HG03469 (cell line): ENCODE results near the gene IPO8.

Source experiments
- ATAC-seq: cut with Tn5 transposase; IDR thresholded peaks from one replicate; pipeline ENCODE4 v1.9.1; 2021; ENCODE audit warnings: mild to moderate bottlenecking, moderate library complexity, moderate number of reproducible peaks; ENCODE audit not compliant: unreplicated experiment

Gene IPO8

GRCh38 chr12:30695199-30696102 lies at the start of gene IPO8:
IPO8 (minus strand) TSS chr12:30695869; CDS start chr12:30695647, 222 bp downstream.
- ATAC-seq, result peak; percentile 67

GRCh38 chr12:30744321-30744720 lies 48.7 kb upstream of the IPO8 start:
- ATAC-seq, result no peak

- no peak for ATAC-seq
Measured at GRCh38 chr12:30740274-30740673, 44.6 kb upstream of the IPO8 start.

GRCh38 chr12:30739020-30739419 lies 43.4 kb upstream of the IPO8 start:
- no peak for ATAC-seq

GRCh38 chr12:30732954-30733637 lies 37.4 kb upstream of the IPO8 start:
- no peak for ATAC-seq

GRCh38 chr12:30730011-30730410 lies 34.3 kb upstream of the IPO8 start:
- ATAC-seq, result no peak

GRCh38 chr12:30729547-30729946 lies 33.9 kb upstream of the IPO8 start:
- no peak for ATAC-seq

GRCh38 chr12:30726647-30727046 lies 31.0 kb upstream of the IPO8 start:
- ATAC-seq, result no peak

- no peak for ATAC-seq
Measured at GRCh38 chr12:30725739-30726138, 30.1 kb upstream of the IPO8 start.

GRCh38 chr12:30719060-30719459 lies 23.4 kb upstream of the IPO8 start:
- ATAC-seq, result no peak

- ATAC-seq, result no peak
Measured at GRCh38 chr12:30707613-30708342, 12.1 kb upstream of the IPO8 start.

GRCh38 chr12:30706476-30706875 lies 10.8 kb upstream of the IPO8 start:
- ATAC-seq, result no peak

GRCh38 chr12:30701056-30701455 lies 5.4 kb upstream of the IPO8 start:
- ATAC-seq, result no peak

- no peak for ATAC-seq
Measured at GRCh38 chr12:30700216-30700900, 4.7 kb upstream of the IPO8 start.

- ATAC-seq, result no peak
Measured at GRCh38 chr12:30698346-30698745, 2.7 kb upstream of the IPO8 start.

GRCh38 chr12:30696943-30697342 lies 1.3 kb upstream of the IPO8 start:
- no peak for ATAC-seq

- ATAC-seq, result no peak
Measured at GRCh38 chr12:30696486-30696885, 817 bp upstream of the IPO8 start.

- ATAC-seq, result peak; percentile 14
Measured at GRCh38 chr12:30696103-30696408, 387 bp upstream of the IPO8 start.

- no peak for ATAC-seq
Measured at GRCh38 chr12:30694412-30695198, 1.1 kb downstream of the IPO8 start.

- ATAC-seq, result no peak
Measured at GRCh38 chr12:30692470-30692869, 3.2 kb downstream of the IPO8 start.
